GM06990 (cell line): ENCODE measurements around the gene CFAP100.

Source experiments
- DNase-seq: peaks from one replicate; pipeline ENCODE4 v3.0.0-alpha.2; 2011; ENCODE audit not compliant: insufficient read length; ENCODE audit errors: extremely low read depth
- H3K27me3 ChIP-seq: replicated peaks from 2 replicates; pipeline ENCODE4 v1.6.0; 2011; ENCODE audit warnings: low read length; ENCODE audit not compliant: control insufficient read depth, insufficient read depth
- H3K36me3 ChIP-seq: 2 replicates; pipeline ENCODE4 v1.5.1; 2011; ENCODE audit warnings: low read length; ENCODE audit not compliant: control insufficient read depth, insufficient read depth
- H3K4me3 ChIP-seq: replicated peaks from 2 replicates; pipeline ENCODE4 v1.5.1; 2011; ENCODE audit warnings: low read depth, mild to moderate bottlenecking, control low read depth, low read length
- CTCF ChIP-seq: IDR thresholded peaks from 2 replicates; pipeline ENCODE4 v1.5.1; 2011; ENCODE audit warnings: low read length, control low read depth, mild to moderate bottlenecking, inconsistent platforms; ENCODE audit not compliant: insufficient read depth, poor library complexity, severe bottlenecking

Gene CFAP100

GRCh38 chr3:126413693-126414080 lies 19.0 kb downstream of the CFAP100 start:
- DNase-seq: no peak
- no peak for TF ChIP-seq CTCF
- Histone ChIP-seq H3K4me3 (no peak overlapping the region), H3K36me3 (no peaks in the 10 kb centered on the region), H3K27me3 (peaks cover 1% of the 10 kb centered on the region; the same call in 1 of the 2 replicates)

- TF ChIP-seq CTCF: no peak
- peaks cover 1% of the 10 kb centered on the region; the same call in 1 of the 2 replicates for H3K27me3 ChIP-seq
- H3K36me3 ChIP-seq: no peaks in the 10 kb centered on the region
- no peak overlapping the region for H3K4me3 ChIP-seq
- DNase-seq: no peak
These were observed 19.7 kb downstream of the CFAP100 start for GRCh38 chr3:126414406-126414805.

DNA sequence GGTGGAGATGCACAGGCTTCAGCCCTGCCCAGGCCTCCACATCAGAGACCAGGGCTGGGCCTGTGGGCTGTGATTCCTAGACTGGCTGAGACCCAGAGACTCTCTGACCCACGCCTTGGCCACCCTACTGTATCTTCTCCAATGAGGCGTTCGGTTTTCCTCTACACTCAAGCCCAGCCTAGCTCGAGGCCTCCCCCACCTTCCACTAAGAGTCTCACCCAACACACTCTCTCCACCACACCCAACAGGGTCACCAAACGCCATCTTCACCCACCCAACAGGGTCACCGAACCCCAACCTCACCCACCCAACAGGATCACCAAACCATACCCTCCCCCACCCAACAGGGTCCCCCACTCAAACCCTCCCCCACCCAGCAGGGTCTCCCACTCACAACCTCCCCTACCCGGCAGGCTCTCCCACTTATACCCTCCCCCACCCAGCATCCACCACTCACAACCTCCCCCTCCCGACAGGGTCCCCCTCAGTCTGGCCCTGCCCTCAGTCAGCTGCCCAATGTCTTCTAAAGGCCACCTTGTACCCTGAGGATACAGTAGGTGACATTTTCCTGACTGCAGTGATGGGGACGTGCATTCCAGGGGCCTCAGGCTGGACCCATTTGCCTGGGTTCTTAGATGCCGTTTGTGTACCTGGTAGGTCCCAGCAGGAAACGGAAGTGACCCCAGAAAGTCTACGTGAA lies 20.4 kb downstream of the CFAP100 start:
- H3K27me3 ChIP-seq: peaks cover 1% of the 10 kb centered on the region; the same call in 1 of the 2 replicates
- H3K36me3 ChIP-seq: no peaks in the 10 kb centered on the region
- no peak for DNase-seq
- no peak for TF ChIP-seq CTCF
- H3K4me3 ChIP-seq: no peak overlapping the region

DNA sequence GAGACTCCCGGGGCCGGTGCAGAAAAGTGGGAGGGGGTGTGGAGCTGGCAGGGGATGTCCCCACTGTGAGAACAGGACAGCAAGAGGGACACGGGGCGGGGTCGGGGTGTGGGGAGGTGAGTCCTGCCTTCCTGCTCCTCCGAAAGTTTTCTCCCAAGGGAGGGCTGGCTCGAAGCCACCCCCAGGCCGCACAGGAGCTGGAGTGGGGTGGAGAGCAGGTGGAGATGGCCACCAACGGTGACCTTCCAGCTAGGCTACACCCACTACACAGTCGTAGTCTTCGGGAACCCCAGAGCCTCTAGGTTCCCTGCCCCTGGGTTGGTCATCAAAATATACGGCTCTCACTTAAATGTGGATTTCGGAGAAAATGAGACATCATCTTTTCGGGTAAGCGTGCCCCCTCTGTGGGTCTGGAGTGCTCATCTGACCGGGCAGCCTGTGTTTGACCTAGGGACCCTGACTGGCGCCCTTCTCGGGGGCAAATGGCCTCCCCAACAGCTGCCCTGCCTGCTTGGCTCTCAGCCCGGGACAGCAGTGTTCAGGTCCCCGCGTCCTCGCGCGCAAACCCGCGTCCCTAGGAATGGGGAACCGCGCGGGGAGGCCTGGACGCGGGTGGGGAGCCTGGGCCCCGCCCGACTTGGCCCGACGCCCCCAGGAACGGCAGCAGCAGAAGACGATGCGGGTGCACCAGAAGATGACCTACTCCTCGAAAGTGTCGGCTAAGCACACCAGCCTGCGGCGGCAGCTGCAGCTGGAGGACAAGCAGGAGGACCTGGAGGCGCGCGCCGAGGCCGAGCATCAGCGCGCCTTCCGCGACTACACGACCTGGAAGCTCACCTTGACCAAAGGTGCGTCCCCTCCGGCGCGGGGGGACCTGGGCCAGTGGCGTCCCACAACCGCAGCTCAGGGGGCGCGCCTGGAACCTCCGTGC lies 21.2 kb downstream of the CFAP100 start:
- Histone ChIP-seq H3K27me3 (peaks cover 1% of the 10 kb centered on the region; the same call in 1 of the 2 replicates), H3K4me3 (no peak overlapping the region), H3K36me3 (no peaks in the 10 kb centered on the region)
- no peak for DNase-seq
- no peak for TF ChIP-seq CTCF

DNA sequence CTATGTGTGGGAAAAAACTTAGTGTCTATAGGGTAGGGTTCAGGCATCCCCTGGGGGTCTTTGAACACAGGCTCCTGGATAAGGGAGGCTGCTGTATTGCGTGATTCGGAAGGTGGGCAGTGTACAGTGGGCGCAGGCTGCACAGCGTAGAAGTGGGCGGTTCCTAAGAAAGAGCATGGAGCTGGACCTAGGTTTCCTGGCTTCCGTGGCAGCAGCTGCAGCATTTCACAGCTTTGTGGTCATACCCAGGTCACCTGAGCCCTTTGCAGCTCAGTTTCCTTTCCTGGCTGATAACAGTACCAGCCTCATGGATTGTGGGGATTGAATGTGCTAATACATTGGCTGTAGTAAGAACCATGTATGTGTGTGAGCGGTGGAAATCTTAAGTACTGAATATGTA lies 22.2 kb downstream of the CFAP100 start:
- Histone ChIP-seq H3K36me3 (no peaks in the 10 kb centered on the region), H3K27me3 (peaks cover 1% of the 10 kb centered on the region; the same call in 1 of the 2 replicates), H3K4me3 (no peak overlapping the region)
- no peak for TF ChIP-seq CTCF
- DNase-seq: no peak
